Parathyroid adenoma (tissue), 2 donors: Measurements from ENCODE around the gene RPS6KB2.
"Not testable (repeated sequence)": the region's sequence is repeated elsewhere in the genome, so short reads cannot be mapped to it uniquely, and the experiment has no call there.

Experiments used
- H2AFZ ChIP-seq: fragments of 300-600 bp; sonication (generic); one replicate; pipeline ENCODE4 v1.7.0; 2017; ENCODE audit warnings: antibody characterized with exemption, mild to moderate bottlenecking
- H3K27ac ChIP-seq: fragments of 300-600 bp; sonication (generic); one replicate; pipeline ENCODE4 v1.7.0; 2017
- H3K27me3 ChIP-seq: fragments of 300-600 bp; sonication (generic); one replicate; pipeline ENCODE4 v1.7.0; 2017; ENCODE audit warnings: low read length; ENCODE audit not compliant: control insufficient read depth, insufficient read depth
- H3K36me3 ChIP-seq: fragments of 300-600 bp; sonication (generic); one replicate; pipeline ENCODE4 v1.7.0; 2017; ENCODE audit warnings: low read length; ENCODE audit not compliant: control insufficient read depth, insufficient read depth
- H3K4me1 ChIP-seq: fragments of 300-600 bp; sonication (generic); one replicate; pipeline ENCODE4 v1.7.0; 2017; ENCODE audit warnings: control low read depth
- H3K4me2 ChIP-seq: fragments of 300-600 bp; sonication (generic); one replicate; pipeline ENCODE4 v1.7.0; 2017; ENCODE audit warnings: low read length
- H3K4me3 ChIP-seq: fragments of 300-600 bp; sonication (generic); one replicate; pipeline ENCODE4 v1.7.0; 2017; ENCODE audit warnings: low read depth, low read length
- H3K79me2 ChIP-seq: fragments of 300-600 bp; sonication (generic); one replicate; pipeline ENCODE4 v1.7.0; 2017; ENCODE audit warnings: control low read depth
- H3K9ac ChIP-seq: fragments of 300-600 bp; sonication (generic); one replicate; pipeline ENCODE4 v1.7.0; 2017; ENCODE audit warnings: mild to moderate bottlenecking
- H3K9me3 ChIP-seq: fragments of 300-600 bp; sonication (generic); one replicate; pipeline ENCODE4 v1.7.0; 2017; ENCODE audit warnings: low read length; ENCODE audit not compliant: control insufficient read depth
- TF ChIP-seq, protein P1 (sequence below): fragments of 300-600 bp; sonication (generic); IDR thresholded peaks from one replicate; pipeline ENCODE4 v1.7.0; 2017; ENCODE audit warnings: antibody characterized with exemption, mild to moderate bottlenecking
- donor health status: primary hyperparathyroidism.

Gene RPS6KB2

GRCh38 chr11:67463680-67464410, 35.6 kb downstream of the RPS6KB2 start:
- H2AFZ ChIP-seq: peak overlapping the region; percentile 53
- H3K36me3 ChIP-seq: no peaks in the 10 kb centered on the region
- H3K4me2 ChIP-seq: peak overlapping the region; percentile 53
- H3K9ac ChIP-seq: no peak overlapping the region
- no peaks in the 10 kb centered on the region for H3K27me3 ChIP-seq
- H3K4me1 ChIP-seq: no peaks in the 10 kb centered on the region
- peak overlapping the region; percentile 40 for H3K4me3 ChIP-seq
- H3K79me2 ChIP-seq: no peaks in the 10 kb centered on the region
- H3K27ac ChIP-seq: peak overlapping the region; percentile 57
- TF ChIP-seq, protein P1, sequence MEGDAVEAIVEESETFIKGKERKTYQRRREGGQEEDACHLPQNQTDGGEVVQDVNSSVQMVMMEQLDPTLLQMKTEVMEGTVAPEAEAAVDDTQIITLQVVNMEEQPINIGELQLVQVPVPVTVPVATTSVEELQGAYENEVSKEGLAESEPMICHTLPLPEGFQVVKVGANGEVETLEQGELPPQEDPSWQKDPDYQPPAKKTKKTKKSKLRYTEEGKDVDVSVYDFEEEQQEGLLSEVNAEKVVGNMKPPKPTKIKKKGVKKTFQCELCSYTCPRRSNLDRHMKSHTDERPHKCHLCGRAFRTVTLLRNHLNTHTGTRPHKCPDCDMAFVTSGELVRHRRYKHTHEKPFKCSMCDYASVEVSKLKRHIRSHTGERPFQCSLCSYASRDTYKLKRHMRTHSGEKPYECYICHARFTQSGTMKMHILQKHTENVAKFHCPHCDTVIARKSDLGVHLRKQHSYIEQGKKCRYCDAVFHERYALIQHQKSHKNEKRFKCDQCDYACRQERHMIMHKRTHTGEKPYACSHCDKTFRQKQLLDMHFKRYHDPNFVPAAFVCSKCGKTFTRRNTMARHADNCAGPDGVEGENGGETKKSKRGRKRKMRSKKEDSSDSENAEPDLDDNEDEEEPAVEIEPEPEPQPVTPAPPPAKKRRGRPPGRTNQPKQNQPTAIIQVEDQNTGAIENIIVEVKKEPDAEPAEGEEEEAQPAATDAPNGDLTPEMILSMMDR: no peak
- no peaks in the 10 kb centered on the region for H3K9me3 ChIP-seq

DNA sequence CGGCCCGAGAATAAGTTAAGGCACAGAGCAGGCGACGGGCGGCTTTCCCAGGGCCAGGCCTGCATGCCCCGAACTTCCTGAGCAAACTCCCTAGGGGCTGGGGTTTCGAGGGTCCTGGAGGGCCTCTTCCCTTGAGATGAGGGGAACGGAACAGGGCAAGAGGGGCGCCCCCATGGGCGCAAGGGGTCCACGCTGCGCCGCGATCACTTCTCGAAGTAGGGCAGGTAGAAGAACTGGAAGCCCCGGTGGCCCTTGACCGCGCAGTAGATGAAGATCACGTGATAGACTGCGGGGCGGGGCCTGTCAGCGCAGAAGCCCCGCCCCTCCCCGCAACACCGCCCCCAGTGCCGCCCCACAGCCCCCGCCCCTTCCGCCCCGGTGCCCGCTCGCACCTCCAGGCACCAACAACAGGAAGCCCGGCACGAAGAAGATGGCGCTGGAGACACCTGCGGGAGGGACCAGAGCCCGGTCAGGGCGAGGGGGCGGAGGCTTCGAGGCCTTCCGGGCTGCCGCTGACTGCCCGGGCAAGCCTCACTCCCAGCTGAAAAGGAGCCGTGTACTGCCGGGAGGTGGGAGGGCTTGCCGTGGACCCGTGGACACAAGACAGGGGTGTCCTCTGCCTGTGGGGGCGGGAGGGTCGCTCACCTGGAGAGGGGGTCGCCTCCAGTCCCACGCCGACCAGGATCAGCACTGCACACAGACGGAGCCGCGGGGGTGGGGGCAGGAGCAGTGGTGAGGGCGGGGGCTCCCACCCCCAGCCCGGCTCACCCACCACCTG, 36.3 kb downstream of the RPS6KB2 start:
- Histone ChIP-seq H3K4me2 (peak overlapping the region; percentile 76), H3K9ac (no peak overlapping the region), H3K79me2 (no peaks in the 10 kb centered on the region), H3K27ac (peak overlapping the region; percentile 76), H3K9me3 (no peaks in the 10 kb centered on the region), H3K4me1 (no peaks in the 10 kb centered on the region), H3K27me3 (no peaks in the 10 kb centered on the region), H3K36me3 (no peaks in the 10 kb centered on the region), H3K4me3 (peak overlapping the region; percentile 64), H2AFZ (peak overlapping the region; percentile 74)
- TF ChIP-seq, protein P1: no peak

- Histone ChIP-seq H3K4me1 (no peaks in the 10 kb centered on the region), H3K36me3 (no peaks in the 10 kb centered on the region), H3K9ac (no peak overlapping the region), H3K9me3 (no peaks in the 10 kb centered on the region), H2AFZ (peak overlapping the region; percentile 74), H3K4me3 (peak overlapping the region; percentile 64), H3K27ac (peak overlapping the region; percentile 76), H3K79me2 (no peaks in the 10 kb centered on the region), H3K4me2 (peak overlapping the region; percentile 76), H3K27me3 (no peaks in the 10 kb centered on the region)
- TF ChIP-seq, protein P1: no peak
Observed at GRCh38 chr11:67465189-67465510, 36.9 kb downstream of the RPS6KB2 start.

DNA sequence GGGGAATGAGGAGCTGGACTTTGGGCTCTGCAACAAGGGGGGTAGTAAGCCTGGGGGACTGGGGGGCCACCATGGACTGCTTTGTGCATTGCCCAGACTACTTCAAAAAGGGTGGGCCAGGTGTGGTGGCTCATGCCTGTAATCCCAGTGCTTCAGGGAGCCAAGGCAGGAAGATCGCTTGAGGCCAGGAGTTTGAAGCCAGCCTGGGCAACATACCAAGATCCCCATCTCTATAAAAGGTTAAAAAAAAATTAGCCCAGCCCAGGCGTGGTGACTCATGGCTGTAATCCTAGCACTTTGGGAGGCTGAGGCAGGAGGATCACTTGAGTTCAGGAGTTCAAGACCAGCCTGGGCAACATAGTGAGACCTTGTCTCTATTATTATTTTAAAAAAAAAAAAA, 37.2 kb downstream of the RPS6KB2 start:
- H3K36me3 ChIP-seq, H3K27me3 ChIP-seq, H2AFZ ChIP-seq, H3K79me2 ChIP-seq, H3K9me3 ChIP-seq, H3K27ac ChIP-seq, H3K9ac ChIP-seq, H3K4me1 ChIP-seq: not testable (repeated sequence)
- peak overlapping the region; percentile 76 for H3K4me2 ChIP-seq
- peak overlapping the region; percentile 64 for H3K4me3 ChIP-seq

DNA sequence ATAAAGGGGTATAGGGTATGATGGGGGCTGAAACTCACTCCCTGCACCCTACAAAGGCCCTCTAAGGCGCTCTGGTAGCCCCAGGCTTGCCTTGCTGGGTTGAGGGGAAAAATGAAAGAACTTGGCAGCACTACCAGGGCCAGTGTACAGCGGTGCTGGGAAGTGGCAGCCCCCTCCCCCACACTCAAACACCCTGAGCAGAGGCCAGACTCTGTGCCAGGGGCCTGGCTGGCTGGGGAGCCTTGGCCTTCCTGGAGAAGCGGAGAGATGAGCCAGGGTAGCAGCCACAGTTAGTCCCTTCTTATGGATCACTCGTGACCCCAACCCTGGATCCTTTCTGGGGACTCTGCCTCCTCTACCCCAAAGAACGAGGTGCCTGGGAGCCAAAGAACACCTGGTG, 38.1 kb downstream of the RPS6KB2 start:
- Histone ChIP-seq H3K4me1 (no peaks in the 10 kb centered on the region), H3K9ac (no peak overlapping the region)

More for the DNA sequence above, 38.1 kb downstream of the RPS6KB2 start:
- no peak overlapping the region for H3K4me3 ChIP-seq
- H3K79me2 ChIP-seq: no peaks in the 10 kb centered on the region
- H3K4me2 ChIP-seq: no peak overlapping the region
- no peaks in the 10 kb centered on the region for H3K9me3 ChIP-seq
- no peaks in the 10 kb centered on the region for H3K27me3 ChIP-seq
- TF ChIP-seq, protein P1: no peak
- H3K36me3 ChIP-seq: no peaks in the 10 kb centered on the region
- no peak overlapping the region for H2AFZ ChIP-seq
- H3K27ac ChIP-seq: no peak overlapping the region
